Karpas-422 (cell line): Measurements from ENCODE around the gene TTLL10. TPM values are rescaled to one million over a fixed set of nuclear protein-coding genes. Genes with fewer than 3 reads are reported as not detected.

Source experiments
- DNase-seq: peaks from one replicate; pipeline ENCODE4 v3.0.0-alpha.2; 2015
- H2AFZ ChIP-seq: fragments of 200-600 bp; sonication (generic); 2 replicates; pipeline ENCODE4 v1.6.1; 2014; ENCODE audit warnings: antibody characterized with exemption, low read length, mixed read lengths
- H3K27ac ChIP-seq: fragments of 200-600 bp; sonication (generic); 2 replicates; pipeline ENCODE4 v1.5.1; 2014; ENCODE audit warnings: mild to moderate bottlenecking, low read length, moderate library complexity
- H3K27me3 ChIP-seq: fragments of 200-600 bp; sonication (generic); 2 replicates; pipeline ENCODE4 v1.6.1; 2014; ENCODE audit warnings: low read length, mixed read lengths
- H3K36me3 ChIP-seq: fragments of 200-600 bp; sonication (generic); 2 replicates; pipeline ENCODE4 v1.6.1; 2014; ENCODE audit warnings: low read length, mixed read lengths; ENCODE audit not compliant: insufficient read depth
- H3K4me1 ChIP-seq: fragments of 200-600 bp; sonication (generic); 2 replicates; pipeline ENCODE4 v1.6.1; 2014; ENCODE audit warnings: mild to moderate bottlenecking, low read length, mixed read lengths
- H3K4me2 ChIP-seq: fragments of 200-600 bp; sonication (generic); 2 replicates; pipeline ENCODE4 v1.6.1; 2014; ENCODE audit warnings: low read length, low read depth, mild to moderate bottlenecking; ENCODE audit not compliant: poor library complexity, severe bottlenecking
- H3K4me3 ChIP-seq: fragments of 200-600 bp; sonication (generic); 2 replicates; pipeline ENCODE4 v1.5.1; 2014; ENCODE audit warnings: mild to moderate bottlenecking, antibody characterized with exemption, low read length, mixed read lengths
- H3K79me2 ChIP-seq: fragments of 200-600 bp; sonication (generic); 2 replicates; pipeline ENCODE4 v1.6.1; 2014; ENCODE audit warnings: mild to moderate bottlenecking, low read length, mixed read lengths
- H3K9ac ChIP-seq: fragments of 200-600 bp; sonication (generic); 2 replicates; pipeline ENCODE4 v1.6.0; 2014; ENCODE audit warnings: low read length
- H3K9me2 ChIP-seq: fragments of 200-600 bp; sonication (generic), shearing (Covaris generic); replicated peaks from 2 replicates; pipeline ENCODE4 v1.6.0; 2014; ENCODE audit warnings: mild to moderate bottlenecking, low read length, moderate library complexity; ENCODE audit not compliant: insufficient read depth
- H3K9me3 ChIP-seq: fragments of 300-700, 200-600 bp; sonication (generic); 2 replicates; pipeline ENCODE4 v1.6.1; 2014; ENCODE audit warnings: low read length, mixed read lengths
- H4K20me1 ChIP-seq: fragments of 200-600 bp; sonication (generic); 2 replicates; pipeline ENCODE4 v1.6.1; 2014; ENCODE audit warnings: mild to moderate bottlenecking, antibody characterized with exemption, low read length, low read depth; ENCODE audit not compliant: insufficient read depth
- total RNA-seq: library from RNA; depleted of rRNA; stranded (reverse); fragments of >200 nt; shearing (Covaris generic); gene quantifications from 2 replicates; pipeline ENCODE4 v1.2.3, GENCODE V29; 2014; ENCODE audit warnings: low replicate concordance

TTLL10 gene
- total RNA-seq, 1 experiment from 2014 or later = not detected

- Histone ChIP-seq H3K27ac (no peak overlapping the region), H2AFZ (no peak overlapping the region), H3K4me2 (no peak overlapping the region), H3K36me3 (no peaks in the 10 kb centered on the region), H3K9me2 (no peaks in the 10 kb centered on the region), H3K4me1 (no peaks in the 10 kb centered on the region), H3K9ac (no peak overlapping the region), H3K79me2 (no peaks in the 10 kb centered on the region), H3K9me3 (no peaks in the 10 kb centered on the region), H3K27me3 (no peaks in the 10 kb centered on the region), H3K4me3 (no peak overlapping the region), H4K20me1 (peaks cover 12% of the 10 kb centered on the region; the same call in 1 of the 2 replicates)
- DNase-seq = no peak
These were observed 69.0 kb downstream of the TTLL10 start for GRCh38 chr1:1242461-1243265.

DNA sequence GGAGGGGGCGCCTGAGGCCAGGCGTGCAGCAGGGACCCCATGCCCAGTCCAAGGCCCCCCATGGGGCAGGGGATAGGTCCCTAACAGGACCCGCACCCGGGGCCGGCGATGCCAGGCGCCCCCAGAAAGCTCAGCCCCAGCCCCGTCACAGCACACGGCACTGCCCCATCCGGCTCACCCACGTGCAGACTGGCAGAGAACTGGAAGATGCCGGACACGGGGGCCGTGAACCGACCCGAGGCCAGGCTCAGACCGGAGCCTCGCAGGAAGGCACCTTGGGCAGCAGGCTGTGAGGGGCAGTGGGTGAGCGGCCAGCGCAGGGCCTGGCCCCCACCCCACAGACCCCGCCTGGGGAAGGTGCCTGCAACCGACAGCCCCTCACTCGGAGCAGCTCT, 69.6 kb downstream of the TTLL10 start:
- H3K27ac ChIP-seq = no peak overlapping the region
- no peaks in the 10 kb centered on the region for H3K79me2 ChIP-seq
- H3K9me2 ChIP-seq = no peaks in the 10 kb centered on the region
- no peaks in the 10 kb centered on the region for H3K9me3 ChIP-seq
- no peaks in the 10 kb centered on the region for H3K36me3 ChIP-seq
- no peak overlapping the region for H3K4me3 ChIP-seq
- no peak for DNase-seq
- H3K4me1 ChIP-seq = no peaks in the 10 kb centered on the region
- H3K9ac ChIP-seq = no peak overlapping the region
- no peaks in the 10 kb centered on the region for H3K27me3 ChIP-seq
- H3K4me2 ChIP-seq = no peak overlapping the region
- no peak overlapping the region for H2AFZ ChIP-seq
- H4K20me1 ChIP-seq = peaks cover 9% of the 10 kb centered on the region; the same call in 1 of the 2 replicates

DNA sequence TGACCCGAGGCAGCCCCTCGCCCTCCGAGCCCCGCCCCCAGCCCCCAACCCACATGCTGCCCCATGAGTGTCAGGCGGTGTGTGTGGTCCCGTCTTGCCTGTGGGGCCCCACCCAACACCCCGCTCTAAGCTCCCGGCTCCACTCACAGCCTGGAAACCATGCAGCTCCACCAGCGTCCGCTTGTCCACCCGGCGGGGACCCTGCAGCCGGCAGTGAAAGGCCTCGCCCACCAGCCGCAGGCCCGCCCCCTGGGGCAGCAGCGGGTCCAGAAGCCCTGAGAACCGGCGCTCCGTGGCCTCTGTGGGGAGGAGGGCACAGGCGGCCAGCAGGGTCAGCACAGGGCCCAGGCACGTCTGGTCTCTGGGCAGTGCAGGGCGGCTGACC, 70.1 kb downstream of the TTLL10 start:
- Histone ChIP-seq H3K4me2 (no peak overlapping the region), H3K9ac (no peak overlapping the region), H3K27ac (no peak overlapping the region), H3K36me3 (no peaks in the 10 kb centered on the region), H3K4me1 (no peaks in the 10 kb centered on the region), H2AFZ (no peak overlapping the region), H3K9me3 (no peaks in the 10 kb centered on the region), H3K9me2 (no peaks in the 10 kb centered on the region), H3K4me3 (no peak overlapping the region), H4K20me1 (peaks cover 5% of the 10 kb centered on the region; the same call in 1 of the 2 replicates), H3K79me2 (no peaks in the 10 kb centered on the region), H3K27me3 (no peaks in the 10 kb centered on the region)
- DNase-seq = no peak

DNA sequence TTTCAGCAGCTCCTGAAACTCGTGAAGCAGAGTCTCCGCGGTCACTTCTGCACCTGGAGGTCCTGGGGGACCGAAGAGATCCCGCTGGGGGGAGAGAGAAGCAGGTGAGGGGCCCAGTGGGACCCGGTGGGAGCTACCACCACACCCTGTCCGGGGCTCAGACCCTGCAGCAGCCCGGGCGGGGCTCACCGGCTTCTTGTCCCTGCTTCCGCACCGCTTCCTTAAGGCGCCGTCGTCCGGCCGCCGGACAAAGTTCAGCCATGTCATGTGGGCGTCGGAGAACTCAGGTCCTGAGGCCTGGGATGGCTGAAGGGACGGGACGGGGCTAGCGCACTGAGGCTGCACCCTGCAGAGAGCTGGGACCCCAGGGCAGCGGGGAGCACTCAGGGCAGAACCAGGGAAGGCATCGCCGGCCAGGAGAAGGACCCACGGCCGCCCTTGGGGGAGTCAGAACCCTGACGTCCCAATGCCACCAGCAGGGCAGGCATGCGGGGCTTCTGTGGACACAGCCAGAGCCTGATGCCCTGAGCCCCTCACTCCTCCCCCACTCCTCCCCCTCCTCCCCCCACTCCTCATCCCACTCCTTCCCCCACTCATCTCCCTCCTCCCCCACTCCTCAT, 70.6 kb downstream of the TTLL10 start:
- Histone ChIP-seq H3K27ac (no peak overlapping the region), H3K36me3 (no peaks in the 10 kb centered on the region), H3K4me1 (no peaks in the 10 kb centered on the region), H3K9me2 (no peaks in the 10 kb centered on the region), H3K27me3 (no peaks in the 10 kb centered on the region), H3K4me2 (no peak overlapping the region), H3K9ac (no peak overlapping the region), H3K79me2 (no peaks in the 10 kb centered on the region), H3K4me3 (no peak overlapping the region), H3K9me3 (no peaks in the 10 kb centered on the region), H4K20me1 (peaks cover 5% of the 10 kb centered on the region; the same call in 1 of the 2 replicates), H2AFZ (no peak overlapping the region)
- DNase-seq = peak; percentile 57

GRCh38 chr1:1245178-1245816, 71.6 kb downstream of the TTLL10 start:
- no peak overlapping the region for H3K9ac ChIP-seq
- no peaks in the 10 kb centered on the region for H3K79me2 ChIP-seq
- H3K27me3 ChIP-seq = no peaks in the 10 kb centered on the region
- H3K36me3 ChIP-seq = no peaks in the 10 kb centered on the region
- H3K4me1 ChIP-seq = no peaks in the 10 kb centered on the region
- no peaks in the 10 kb centered on the region for H3K9me2 ChIP-seq
- H3K4me3 ChIP-seq = no peak overlapping the region
- DNase-seq = no peak
- H2AFZ ChIP-seq = no peak overlapping the region
- no peaks in the 10 kb centered on the region for H3K9me3 ChIP-seq
- no peak overlapping the region for H3K27ac ChIP-seq
- peaks cover 5% of the 10 kb centered on the region; the same call in 1 of the 2 replicates for H4K20me1 ChIP-seq
- no peak overlapping the region for H3K4me2 ChIP-seq

DNA sequence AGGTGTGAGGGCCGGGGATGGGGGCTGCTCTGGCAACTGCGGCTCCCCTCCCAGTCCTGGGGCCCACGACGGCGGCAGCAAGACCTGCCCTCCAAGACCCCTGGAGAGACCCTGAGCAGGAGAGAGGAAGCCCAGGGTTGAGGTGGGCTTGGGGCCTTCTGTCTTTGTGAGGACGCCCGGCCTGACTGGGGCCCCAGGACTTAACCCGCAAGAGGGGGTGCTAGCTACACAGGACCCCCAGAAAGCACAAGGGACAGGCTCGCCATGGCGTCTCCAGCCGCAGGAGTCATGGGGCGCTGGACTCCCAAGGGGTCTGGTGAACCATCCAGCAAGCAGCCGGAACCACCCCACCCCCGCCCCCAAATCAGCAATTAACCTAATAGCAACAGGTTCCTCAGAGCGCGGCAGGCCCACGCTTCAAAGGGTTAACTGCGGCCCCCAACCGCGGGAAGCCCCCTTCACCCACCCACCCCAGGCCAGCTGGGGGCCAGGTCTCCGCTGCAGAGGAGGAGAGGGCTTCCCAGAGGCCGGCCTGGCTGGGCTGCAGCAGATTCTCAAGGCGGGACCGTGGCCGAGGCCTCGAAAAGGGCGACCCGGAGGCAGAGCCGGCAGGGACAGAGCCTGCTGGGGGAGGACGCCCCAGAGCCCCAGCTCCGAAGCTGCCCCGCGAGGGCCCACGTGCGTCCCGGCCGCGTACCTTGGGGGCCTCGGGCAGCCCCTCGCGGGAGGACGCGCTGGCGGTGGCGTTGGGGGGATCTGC, 72.3 kb downstream of the TTLL10 start:
- Histone ChIP-seq H3K9me3 (no peaks in the 10 kb centered on the region), H3K79me2 (no peaks in the 10 kb centered on the region), H3K27me3 (no peaks in the 10 kb centered on the region), H4K20me1 (peaks cover 11% of the 10 kb centered on the region; the same call in 1 of the 2 replicates), H3K27ac (no peak overlapping the region), H3K4me2 (no peak overlapping the region), H2AFZ (no peak overlapping the region), H3K9me2 (no peaks in the 10 kb centered on the region), H3K36me3 (no peaks in the 10 kb centered on the region), H3K4me3 (no peak overlapping the region), H3K9ac (no peak overlapping the region), H3K4me1 (no peaks in the 10 kb centered on the region)
- DNase-seq = no peak

- Histone ChIP-seq H3K27ac (no peak within 1 kb of the TSS), H3K9me2 (no peaks in the 10 kb centered on the region), H3K27me3 (no peaks in the 10 kb centered on the region), H3K4me3 (no peak within 1 kb of the TSS), H3K9me3 (no peaks in the 10 kb centered on the region), H3K79me2 (no peaks in the 10 kb centered on the region), H3K9ac (no peak within 1 kb of the TSS), H3K4me1 (no peaks in the 10 kb centered on the region), H2AFZ (no peak within 1 kb of the TSS), H3K4me2 (no peak within 1 kb of the TSS), H4K20me1 (peaks cover 13% of the 10 kb centered on the region; the same call in 1 of the 2 replicates), H3K36me3 (no peaks in the 10 kb centered on the region)
- peak; percentile 63 for DNase-seq
These were observed 73.1 kb downstream of the TTLL10 start, which contains the start of gene C1QTNF12 for GRCh38 chr1:1246577-1247340. Gene C1QTNF12, minus strand, starts transcription at chr1:1246722. Its CDS starts 32 bp downstream, at chr1:1246690.
